ENCODE measurements around the gene IP6K3.

The IP6K3 gene, protein sequence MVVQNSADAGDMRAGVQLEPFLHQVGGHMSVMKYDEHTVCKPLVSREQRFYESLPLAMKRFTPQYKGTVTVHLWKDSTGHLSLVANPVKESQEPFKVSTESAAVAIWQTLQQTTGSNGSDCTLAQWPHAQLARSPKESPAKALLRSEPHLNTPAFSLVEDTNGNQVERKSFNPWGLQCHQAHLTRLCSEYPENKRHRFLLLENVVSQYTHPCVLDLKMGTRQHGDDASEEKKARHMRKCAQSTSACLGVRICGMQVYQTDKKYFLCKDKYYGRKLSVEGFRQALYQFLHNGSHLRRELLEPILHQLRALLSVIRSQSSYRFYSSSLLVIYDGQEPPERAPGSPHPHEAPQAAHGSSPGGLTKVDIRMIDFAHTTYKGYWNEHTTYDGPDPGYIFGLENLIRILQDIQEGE

DNA sequence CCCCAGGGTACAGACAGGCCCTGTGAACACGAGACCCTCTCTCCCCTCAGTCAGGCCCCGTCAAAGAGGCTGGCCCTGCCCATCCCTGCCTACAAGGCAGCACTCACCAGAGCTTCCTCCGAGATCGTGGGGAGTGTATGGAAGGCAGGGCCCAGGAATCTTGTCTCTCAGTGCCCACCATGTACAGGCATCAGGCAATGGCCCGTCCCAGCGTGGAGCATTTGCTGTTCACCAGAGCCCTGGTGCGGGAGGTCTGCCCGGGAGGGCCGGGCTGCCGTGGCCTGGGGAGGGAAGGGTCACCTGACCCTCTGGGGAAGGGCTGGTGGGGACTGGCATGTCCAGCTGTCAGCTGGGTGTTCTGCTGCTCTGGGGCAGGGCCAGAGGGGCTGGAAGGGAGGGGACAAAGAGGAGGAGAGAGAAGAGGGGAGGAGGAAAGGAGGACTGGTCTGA is at the start of gene IP6K3:
IP6K3 (minus strand) TSS at position 255 of the 450 bp plus-strand sequence. CDS start 11,429 bp downstream, outside the sequence.
- DNase-seq, result no peak

DNA sequence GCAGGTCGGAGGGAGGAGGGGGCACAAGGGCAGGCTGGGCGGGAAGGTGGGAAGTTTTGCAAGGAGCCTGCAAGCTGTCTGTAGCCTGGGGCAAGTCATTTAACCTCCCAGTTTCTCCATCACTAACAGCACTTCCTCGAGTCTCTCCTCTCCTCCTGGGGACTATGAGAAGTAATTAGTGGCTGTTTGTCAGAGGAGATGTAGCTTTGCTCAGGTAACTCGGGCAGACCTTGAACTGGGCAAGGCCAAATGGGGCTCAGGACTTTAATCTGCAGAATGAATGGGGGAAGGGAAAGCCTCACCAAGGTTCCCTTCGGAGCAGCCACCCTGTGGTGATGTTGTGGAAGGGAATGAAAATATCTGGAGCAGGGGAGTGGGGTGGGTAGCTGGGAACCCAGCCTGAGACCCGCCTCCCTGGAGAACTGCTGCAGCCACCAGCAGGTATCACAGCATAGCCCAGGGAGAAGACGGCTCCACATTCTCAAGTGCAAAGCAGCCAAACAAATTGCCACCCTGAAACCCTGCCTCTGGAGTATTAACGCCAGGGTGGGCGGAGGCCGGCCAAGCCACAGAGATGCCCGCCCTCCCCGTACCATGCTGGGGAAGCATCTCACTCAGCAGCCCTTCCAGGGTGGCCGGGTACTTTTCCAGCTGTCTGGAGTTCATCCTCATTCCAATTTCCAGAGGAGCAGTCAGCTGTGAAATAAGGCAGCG is 48.4 kb upstream of the IP6K3 start:
- DNase-seq, result no peak

DNA sequence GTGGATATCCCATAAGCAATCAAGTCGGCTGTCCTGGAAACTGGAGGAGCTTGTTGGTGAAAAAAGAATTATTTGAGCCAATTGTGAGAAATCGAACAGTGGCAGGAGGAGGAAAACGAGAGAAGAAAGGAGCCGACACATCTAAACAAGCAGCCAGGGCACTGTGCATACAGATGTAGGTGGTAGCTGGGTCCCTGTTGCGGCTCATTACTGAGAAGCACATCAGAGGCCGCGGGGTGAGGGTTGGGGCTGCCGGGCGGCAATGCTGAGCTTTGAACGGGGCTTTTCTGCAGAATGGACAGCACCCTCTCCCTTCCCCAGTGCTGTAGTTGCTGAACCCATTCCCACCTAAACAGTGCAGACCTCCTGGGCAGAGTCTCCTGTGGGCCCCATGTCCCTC is 46.3 kb upstream of the IP6K3 start:
- no peak for DNase-seq

DNA sequence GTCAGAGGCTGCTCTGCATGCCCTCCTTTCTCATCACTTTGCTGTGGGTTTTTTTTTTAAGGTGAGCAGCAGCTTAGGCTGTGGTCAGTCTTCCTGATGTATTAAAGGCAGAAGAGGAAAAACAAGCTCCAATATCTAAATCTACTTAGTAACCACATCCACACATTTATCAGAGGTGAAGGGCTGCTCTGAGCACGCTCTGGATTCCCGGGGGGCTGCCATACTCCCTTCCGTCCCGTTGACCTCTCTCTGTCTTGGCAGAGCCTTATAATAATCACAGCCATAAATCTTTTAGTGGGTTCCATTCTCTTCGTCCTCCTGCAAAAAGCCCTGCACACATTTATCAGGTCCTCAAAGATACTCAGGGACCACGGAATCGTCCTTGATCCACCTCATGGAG is 44.9 kb upstream of the IP6K3 start:
- DNase-seq, result no peak

DNA sequence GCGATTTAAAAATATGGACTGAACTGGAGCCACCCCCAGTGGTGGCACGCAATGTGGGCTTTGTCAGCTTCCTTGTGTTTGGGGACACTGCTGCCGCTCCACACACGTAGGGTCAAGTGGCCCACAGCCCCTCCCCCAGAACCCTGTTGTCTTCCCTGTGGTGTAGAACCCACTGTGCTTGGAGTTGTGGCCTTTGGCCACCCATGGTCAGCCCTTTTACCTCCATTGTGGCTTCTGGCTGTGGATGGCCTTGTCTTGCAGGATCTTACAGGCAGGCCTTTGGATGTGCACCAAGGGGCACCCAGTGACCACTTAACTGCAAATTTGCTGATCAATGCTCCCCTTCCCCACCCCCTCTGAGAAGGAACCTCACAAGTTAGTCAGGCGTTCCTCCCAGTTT is 44.2 kb upstream of the IP6K3 start:
- no peak for DNase-seq

DNA sequence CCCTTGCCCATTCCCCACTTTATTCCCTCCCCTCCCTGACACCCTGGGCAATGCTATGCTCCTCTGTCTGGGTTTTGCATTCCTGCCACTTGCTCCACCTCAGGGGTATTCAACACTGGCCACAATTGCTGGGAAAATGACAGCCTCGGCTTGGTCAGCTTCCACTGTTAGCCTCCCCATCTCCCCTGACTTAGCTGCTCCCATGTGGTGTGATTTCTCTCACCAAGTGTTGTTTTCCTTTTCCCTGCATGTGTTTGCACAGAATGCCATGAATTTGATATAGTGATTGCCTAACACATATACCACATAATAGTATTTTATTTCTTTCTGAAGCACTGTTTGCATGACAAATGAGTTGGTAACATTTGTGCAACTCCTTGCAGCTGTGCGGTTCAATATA is 43.7 kb upstream of the IP6K3 start:
- no peak for DNase-seq

DNA sequence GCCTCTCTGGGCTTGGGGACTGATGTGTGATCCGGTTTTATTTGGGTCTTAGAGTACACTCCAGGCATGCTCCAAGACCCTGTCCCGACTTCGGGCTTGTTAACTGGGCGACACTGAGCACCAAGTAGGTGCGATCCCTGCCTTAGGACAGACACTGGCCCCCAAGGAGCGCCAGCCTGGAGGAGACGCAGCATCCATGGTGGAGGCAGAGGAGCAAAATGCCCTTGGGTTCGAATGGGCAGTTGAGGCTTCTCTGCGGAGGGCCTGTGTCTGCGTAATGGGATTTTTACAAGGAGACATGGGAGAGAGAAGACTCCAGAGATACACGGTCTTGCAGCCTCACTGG is 42.8 kb upstream of the IP6K3 start:
- DNase-seq, result no peak

DNA sequence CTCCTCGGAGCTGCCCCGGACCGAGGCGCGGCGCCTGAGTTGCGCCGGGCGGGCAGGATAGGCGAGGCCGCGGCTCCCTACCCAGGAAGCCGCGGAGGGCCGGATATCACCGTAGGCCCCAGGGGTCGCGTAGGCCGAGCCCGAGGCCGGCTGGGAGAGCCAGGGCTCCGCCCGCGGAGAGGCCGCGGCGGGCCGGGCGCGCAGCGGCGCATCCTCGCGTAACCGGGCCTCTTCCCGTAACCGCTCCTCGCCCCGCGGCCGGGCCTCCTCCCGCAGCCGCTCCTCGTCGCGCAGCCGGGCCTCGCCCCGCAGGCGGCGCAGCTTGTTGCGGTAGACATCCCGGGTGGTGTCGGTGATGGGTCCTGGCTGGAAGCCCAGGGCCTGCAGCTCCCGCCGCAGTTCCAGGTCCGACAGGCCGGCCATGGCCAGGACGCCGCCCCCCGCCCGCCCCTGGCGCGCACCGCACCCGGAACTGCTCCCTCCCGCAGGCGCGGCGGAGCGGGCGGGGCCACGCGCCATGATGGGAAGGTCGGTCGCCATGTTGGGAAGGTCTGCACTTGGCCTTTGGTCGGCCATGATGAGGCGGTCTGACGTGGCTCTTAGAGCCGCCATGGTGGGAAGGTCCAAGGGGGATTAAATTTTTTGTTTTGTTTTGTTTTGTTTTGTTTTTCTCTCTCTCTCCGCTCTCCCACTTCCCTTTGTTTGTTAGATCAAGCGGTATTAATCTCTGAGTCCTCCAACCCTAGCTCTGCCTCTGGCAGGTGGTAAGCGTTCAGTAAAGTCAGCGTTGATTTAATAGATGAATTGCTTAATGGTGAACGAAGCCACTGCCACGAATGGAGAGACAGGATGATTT is 42.2 kb upstream of the IP6K3 start, which contains the start of gene LEMD2:
LEMD2 (minus strand) TSS at position 437 of the 856 bp plus-strand sequence; CDS start at position 423, 14 bp downstream.
- DNase-seq, result peak; percentile 71

DNA sequence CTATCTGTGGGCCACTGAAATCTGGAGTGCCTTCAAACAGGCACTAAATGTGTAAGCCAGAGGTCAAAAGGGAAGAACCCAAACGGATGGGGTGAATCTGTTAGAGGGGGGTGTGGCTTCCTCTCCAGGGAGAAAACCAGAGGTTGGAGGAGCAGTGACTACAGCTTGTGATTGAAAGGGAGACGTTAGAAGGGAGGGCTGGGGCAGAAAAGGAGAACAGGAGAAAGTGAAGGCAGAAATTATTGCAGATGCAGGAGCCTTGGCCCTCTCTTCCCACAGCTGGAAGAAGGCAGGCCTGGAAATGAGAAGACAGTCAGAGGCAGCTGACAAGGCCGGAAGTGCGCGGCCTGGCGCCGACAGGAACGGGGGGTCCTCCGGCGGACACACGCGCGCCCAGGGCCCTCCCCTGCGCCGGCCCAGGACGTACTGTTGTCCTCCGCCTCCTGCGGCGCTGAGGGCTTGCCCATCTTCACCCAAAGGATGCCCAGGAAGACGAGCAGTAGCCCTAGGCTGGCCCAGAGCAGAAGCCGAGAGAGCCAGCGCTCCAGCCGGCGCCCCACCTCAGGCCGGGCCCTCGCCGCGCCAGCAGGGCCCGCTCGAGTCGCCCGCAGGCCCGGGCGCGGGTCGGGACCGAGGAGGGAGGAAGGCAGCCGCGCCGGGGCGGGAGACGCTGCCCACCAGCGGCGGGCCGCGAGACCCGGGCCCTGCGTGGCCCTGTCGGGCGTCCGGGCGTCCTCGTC is 41.4 kb upstream of the IP6K3 start:
- no peak for DNase-seq

DNA sequence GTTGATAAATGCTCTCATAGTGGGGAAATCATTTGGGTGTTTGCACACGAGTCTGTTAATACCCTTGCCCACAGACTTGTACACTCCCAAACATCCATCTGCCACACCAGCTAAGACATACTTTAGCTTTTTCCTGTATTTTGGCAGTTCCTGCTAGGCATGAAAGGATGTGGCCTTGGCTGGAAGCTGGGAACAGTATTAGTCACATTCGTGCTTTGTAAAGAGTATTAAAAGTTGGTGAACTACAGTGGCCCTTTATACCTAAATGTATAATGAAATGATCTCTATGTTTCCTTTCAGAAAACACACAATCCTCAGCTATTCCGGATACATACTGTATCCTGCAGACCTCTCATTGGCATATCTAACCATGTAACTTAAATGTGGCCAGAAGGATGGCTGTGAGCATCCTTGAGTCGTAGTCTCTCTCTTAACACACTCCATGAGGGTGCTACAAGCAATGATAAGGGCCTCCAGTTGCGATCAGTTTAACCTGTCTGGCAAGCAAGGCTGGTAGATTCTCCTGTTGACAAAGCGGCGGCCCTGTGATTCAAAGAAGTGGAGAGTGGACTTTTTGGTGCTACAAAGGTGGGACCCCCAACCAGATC is 40.7 kb upstream of the IP6K3 start:
- no peak for DNase-seq

DNA sequence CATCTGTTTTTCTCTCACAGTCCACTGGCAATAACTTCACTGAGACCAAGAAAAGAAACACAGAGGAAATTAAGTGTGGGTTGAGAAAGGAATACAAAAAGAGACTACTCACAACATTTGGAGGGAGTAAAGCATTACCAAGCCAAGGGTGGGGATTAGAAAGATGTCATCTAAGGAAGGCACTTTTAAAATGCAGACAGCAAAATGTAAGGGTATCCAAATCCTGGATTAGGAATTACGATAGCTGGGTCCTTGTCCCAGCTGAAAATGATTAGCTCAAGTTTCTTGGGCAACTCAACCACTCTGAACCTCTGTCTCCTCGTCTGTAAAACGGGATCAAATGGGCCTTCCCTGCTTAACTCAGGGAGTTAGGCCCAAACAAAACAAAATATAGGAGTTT is 40.0 kb upstream of the IP6K3 start:
- DNase-seq, result no peak

DNA sequence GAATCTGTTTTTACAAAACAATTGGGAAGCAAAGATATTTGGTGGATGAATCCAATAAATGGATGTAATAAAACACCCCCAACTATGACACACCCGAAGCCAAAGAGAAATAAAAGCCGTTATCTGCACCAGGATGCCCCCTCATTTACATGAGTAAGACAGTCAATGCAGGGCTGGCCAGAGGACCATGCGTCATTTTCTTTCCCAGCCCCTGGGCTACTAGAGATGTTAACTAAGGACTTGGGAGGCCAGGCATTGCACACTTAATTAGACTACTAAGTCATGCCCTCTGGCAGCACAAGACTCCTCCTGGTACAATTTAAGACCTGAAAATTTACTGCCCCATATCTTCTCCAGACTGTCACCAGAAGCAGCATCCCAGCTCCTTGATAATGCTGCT is 39.1 kb upstream of the IP6K3 start:
- DNase-seq, result no peak

DNA sequence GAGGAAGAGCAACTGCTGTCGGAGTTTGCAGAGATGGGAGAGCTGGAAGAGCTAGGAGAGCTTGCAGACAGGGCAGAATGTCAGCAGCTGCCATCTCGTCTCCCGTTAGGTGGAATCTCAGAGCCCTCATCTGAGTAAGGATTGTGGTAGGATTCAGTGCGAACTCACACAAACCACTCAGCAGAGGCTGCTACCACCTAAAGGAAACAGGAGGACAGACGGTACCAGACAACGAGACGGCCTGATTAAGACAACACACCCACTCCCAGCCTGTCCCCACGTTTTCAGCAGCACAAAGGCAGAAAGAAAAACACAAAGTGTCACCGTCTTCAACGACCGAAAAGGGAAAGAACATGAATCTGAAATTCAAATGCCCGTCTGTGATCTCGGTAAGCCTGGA is 38.1 kb upstream of the IP6K3 start:
- DNase-seq, result no peak

DNA sequence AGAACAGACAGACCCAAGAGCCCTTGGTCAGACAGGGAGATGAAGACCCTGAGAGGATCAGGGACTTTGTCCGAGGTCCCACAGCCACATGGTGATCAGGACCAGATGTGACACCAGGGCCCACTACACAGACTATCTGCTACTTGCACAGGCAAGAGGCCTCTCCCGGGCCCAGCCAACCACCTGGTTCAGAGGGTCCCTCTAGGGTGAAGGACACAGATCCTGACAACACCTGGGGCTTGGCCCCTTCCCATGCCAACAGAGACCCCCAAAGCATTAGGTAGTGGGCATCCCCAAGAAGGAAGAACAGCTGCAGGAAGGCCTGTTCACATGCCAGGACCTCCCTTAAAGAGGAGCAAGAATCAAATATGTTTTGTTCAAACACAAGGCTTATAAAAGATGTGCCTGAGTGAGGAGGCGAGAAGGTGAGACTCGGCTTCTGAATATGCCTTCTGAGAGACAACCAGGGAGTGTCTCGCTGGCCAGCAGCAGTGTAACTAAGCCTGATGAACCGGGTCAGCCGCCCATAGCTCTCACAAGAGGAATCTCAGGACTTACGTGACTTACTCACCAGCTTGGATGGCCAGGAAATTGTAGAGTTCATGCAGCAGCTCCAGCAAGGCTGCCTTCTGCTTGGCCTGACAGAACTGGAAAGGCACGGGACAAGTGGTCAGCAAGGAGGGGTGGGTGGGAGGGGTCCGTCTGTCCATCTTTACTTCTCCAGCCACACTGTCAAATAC is 37.2 kb upstream of the IP6K3 start:
- DNase-seq, result no peak

DNA sequence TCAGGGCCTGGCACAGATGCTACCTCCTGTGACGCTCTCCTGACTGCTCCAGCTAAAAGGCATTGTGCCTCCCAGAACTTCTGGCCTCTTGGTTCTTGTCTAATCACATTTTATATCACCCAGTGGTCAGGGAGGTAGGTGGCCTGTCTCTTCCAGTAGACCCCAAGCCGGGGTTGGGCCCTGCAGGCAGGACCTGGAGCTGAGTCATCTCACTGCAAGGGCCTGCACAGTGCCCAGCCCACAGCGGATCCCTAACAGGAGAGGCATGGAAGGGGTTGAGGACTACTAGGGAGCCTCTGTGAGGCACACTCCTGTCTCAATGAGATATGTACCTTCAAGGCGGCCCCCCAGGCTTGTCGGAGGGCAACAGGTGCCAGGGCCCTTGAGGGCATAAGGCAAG is 35.9 kb upstream of the IP6K3 start:
- DNase-seq, result no peak

DNA sequence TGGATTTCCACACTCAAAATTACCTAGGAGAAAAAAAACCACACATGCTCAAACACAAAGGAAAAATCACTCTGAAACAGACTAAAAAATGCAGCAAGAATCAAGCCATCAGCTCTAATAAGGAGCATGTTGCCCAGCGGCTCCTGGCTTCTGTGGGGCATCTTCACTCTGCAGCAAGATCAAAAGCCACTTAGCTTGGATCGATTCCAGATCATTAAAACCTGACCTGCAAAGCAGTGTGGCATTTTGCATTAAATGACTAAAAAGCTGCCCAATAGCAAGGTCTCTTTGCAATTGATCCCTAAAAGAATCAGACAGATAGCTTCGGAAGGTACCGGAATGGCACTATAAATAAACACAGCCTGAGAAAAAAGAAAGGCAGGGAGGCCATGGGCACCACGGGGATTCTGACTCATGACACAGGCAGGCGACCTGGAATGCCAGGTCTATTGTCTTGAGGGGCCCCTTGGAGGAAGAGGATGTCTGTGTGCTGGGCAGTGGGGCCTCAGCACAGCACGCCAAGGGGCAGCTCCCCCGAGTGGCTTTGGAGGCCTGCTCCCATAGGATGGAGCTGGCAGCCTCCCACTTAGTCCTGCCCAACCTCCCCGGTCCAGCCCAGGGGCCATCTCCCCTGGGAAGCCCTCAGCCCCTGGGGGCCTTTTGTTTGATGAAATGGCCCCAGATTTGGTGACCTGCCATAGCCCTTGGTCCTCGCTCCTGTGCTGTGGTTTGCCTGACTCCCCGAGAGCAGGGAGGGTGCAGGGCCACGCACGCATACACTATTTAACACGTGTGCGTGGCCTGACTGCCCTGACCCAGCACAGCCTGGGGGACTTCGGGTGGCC is 34.6 kb upstream of the IP6K3 start:
- no peak for DNase-seq

DNA sequence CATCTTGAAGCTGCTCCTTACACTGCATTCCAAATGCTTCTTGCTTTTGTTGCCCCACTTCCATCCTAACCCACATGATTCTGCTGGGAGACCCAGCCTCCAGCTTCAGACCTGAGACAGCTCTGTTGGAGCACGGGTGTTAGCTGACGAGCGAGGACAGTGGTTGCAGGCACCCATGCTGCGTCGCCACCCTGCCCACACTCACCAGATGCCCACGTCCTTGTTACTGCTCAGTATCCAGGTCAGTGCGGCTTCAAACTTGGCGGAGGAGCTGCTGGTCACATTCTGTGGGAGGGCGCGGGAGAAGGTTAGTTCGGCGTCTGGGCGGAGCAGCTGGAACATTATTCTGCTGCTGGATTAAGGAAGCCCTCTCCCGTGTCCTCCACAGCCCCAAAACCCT is 33.2 kb upstream of the IP6K3 start:
- DNase-seq, result no peak

DNA sequence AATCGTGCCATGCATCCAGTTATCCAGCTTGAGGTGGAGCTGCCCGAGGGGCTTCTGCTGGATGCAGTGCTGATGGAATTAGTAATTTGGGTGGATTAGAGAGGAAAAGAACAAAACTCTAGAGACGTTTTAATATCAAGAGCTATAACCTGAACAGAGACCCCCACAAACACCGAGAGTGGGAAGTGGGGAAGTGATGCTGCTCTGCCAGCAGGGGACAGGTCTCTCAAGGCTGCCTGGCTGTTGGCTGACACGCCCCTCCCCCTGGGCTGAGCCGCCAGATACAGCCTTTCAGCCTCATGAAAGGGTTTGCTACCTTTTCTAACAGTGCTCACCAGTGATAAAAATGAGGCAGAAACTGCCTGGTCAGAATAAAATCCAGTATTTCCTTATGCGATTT is 32.6 kb upstream of the IP6K3 start:
- DNase-seq, result no peak

DNA sequence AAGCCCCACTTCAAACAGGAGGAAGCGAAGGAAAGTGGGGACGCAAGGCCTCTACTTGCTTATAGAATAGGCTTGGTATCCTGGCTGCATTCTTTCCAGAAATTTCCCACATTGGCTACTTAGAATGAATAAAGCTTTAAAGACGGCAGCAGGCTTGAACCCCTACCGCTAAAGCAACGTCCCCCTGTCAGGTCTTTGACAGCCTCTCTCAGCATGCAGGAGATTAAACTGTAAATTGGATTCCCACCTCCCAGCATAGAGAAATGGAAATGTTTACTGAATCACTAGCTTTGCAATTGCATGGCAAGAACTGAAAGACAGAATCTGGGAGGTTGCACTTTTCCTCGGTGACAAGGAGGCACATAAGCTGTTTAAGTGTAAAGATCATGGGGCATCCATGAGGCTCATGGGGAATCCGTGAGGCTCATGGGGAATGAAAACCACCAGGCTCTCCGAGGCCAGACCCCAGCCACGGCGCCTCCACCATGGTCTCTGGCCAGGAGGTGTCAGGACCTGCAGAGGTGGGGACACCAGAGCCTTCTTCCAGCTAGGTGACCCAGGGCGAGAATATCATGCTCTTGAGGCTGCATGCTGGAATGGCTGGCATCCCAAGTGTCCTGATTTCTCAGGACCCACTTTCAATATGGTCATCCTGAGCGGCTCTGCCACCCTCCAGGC is 31.9 kb upstream of the IP6K3 start:
- DNase-seq, result no peak
